ENCODE results near the gene LACC1.

Gene LACC1

DNA sequence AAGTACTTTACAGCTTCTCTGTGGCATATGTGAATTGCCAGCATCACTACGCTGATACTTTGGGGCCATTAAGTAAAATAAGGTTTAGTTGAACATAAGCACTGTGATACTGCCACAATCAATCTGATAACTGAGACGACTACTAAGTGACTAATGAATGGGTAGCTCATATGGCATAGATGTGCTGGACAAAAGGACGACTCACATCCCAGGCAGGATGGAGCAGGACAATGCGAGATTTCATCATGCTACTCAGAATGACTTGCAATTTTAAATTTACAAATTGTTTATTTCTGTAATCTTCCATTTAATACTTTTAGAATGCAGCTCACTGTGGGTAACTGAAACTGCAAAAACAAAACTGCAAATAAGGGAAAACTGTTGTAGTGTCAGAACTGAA lies 13.8 kb upstream of the LACC1 start:
- no peaks in the 10 kb centered on the region for H3K9me3 ChIP-seq (ENCODE audit: control insufficient read depth in 2 of 2, low read length in 2 of 2)
- peaks cover 0 to 2% of the 10 kb centered on the region in 2 donors for H3K36me3 ChIP-seq (ENCODE audit: control insufficient read depth in 2 of 2, insufficient read depth in 2 of 2, low read length in 2 of 2)
- H3K4me3 ChIP-seq (ENCODE audit: low read length in 2 of 2) = no peak overlapping the region
- no peak overlapping the region for H3K9ac ChIP-seq (ENCODE audit: low read length in 2 of 2)
- H3K27ac ChIP-seq (ENCODE audit: low read length) = no peak overlapping the region
- H3K4me1 ChIP-seq (ENCODE audit: control insufficient read depth, insufficient read depth, low read length) = no peaks in the 10 kb centered on the region
- no peaks in the 10 kb centered on the region for H3K27me3 ChIP-seq (ENCODE audit: control insufficient read depth in 1 of 2, insufficient read depth in 2 of 2, low read length in 2 of 2)

DNA sequence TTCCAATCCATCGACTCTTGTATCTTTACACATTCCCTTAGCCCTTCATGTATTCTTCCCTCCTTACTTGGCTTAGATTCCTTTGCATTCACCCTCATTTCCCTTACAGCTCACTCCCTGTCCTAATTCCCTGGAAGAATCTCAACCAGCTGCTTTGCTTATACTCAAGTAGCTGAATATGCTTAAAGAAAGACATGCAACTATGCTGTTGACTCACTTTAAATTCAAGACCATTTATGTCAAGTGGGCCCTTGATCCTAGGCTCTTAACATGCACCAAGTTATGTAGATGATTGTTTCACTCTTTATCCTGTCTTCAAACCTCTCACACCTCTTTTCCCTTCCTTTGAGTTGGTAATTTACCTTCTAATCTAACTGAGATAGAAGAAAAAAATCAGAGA lies 7.5 kb upstream of the LACC1 start:
- no peak overlapping the region for H3K4me3 ChIP-seq (ENCODE audit: low read length in 2 of 2)
- H3K4me1 ChIP-seq (ENCODE audit: control insufficient read depth, insufficient read depth, low read length) = no peaks in the 10 kb centered on the region
- no peaks in the 10 kb centered on the region for H3K27me3 ChIP-seq (ENCODE audit: control insufficient read depth in 1 of 2, insufficient read depth in 2 of 2, low read length in 2 of 2)
- no peak overlapping the region for H3K27ac ChIP-seq (ENCODE audit: low read length)
- no peaks in the 10 kb centered on the region for H3K9me3 ChIP-seq (ENCODE audit: control insufficient read depth in 2 of 2, low read length in 2 of 2)
- peaks cover 0 to 7% of the 10 kb centered on the region in 2 donors for H3K36me3 ChIP-seq (ENCODE audit: control insufficient read depth in 2 of 2, insufficient read depth in 2 of 2, low read length in 2 of 2)
- H3K9ac ChIP-seq (ENCODE audit: low read length in 2 of 2) = no peak overlapping the region

DNA sequence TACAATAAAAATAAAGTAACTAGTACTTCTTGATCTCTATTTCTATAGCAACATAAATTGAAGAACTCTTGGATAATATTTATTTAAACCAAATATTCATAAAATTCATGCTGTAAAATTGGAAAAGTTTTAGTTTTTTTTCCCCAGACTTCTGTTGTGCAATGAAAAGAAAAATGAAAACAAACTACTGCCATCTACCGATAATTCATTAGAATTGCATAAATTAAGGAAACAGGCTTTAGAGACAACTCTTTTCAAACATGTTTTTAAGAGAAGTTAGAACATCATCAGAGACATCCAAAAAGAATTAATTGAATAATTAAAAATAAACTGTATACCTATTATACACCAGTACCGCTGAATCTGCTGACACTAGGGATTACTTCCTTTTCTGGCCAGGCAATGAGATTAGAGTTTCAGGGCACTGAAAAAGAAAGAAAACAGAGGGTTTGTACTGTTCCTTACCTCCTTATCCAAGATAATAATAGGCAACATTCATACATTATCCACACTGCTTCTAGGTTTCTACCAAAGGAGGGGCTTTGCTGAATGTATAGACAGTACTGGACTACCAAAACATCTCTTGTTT lies 5.1 kb upstream of the LACC1 start:
- no peaks in the 10 kb centered on the region for H3K9me3 ChIP-seq (ENCODE audit: control insufficient read depth in 2 of 2, low read length in 2 of 2)
- H3K4me3 ChIP-seq (ENCODE audit: low read length in 2 of 2) = no peak overlapping the region
- peaks cover 0 to 7% of the 10 kb centered on the region in 2 donors for H3K36me3 ChIP-seq (ENCODE audit: control insufficient read depth in 2 of 2, insufficient read depth in 2 of 2, low read length in 2 of 2)
- H3K27ac ChIP-seq (ENCODE audit: low read length) = no peak overlapping the region
- no peak overlapping the region for H3K9ac ChIP-seq (ENCODE audit: low read length in 2 of 2)
- H3K4me1 ChIP-seq (ENCODE audit: control insufficient read depth, insufficient read depth, low read length) = peaks cover 8% of the 10 kb centered on the region
- H3K27me3 ChIP-seq (ENCODE audit: control insufficient read depth in 1 of 2, insufficient read depth in 2 of 2, low read length in 2 of 2) = no peaks in the 10 kb centered on the region

DNA sequence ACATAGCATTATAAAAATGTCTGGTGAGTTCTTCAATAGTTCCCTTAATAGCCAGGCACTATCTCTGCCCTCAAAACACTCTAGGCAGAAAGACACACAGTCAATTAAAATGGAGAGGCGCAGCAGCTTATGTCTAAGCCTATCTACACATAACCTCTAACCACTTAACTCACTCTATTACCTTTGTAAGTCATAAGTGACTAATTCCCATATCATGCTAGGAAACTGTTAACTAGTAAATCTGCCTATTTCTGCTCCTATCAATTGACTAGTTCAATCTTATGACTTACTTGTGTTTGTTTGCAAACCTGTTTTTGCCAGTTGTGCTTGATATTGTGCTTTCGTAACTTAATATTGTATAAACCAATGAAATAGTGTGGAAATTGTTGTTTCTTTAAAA lies 3.3 kb upstream of the LACC1 start:
- Histone ChIP-seq H3K4me1 (ENCODE audit: control insufficient read depth, insufficient read depth, low read length) (peaks cover 12% of the 10 kb centered on the region), H3K9me3 (ENCODE audit: control insufficient read depth in 2 of 2, low read length in 2 of 2) (no peaks in the 10 kb centered on the region), H3K4me3 (ENCODE audit: low read length in 2 of 2) (no peak overlapping the region), H3K9ac (ENCODE audit: low read length in 2 of 2) (no peak overlapping the region), H3K27me3 (ENCODE audit: control insufficient read depth in 1 of 2, insufficient read depth in 2 of 2, low read length in 2 of 2) (no peaks in the 10 kb centered on the region), H3K27ac (ENCODE audit: low read length) (no peak overlapping the region), H3K36me3 (ENCODE audit: control insufficient read depth in 2 of 2, insufficient read depth in 2 of 2, low read length in 2 of 2) (peaks cover 0 to under 1% of the 10 kb centered on the region in 2 donors)

GRCh38 chr13:43877326-43877725 lies 2.4 kb upstream of the LACC1 start:
- Histone ChIP-seq H3K36me3 (ENCODE audit: control insufficient read depth in 2 of 2, insufficient read depth in 2 of 2, low read length in 2 of 2) (no peaks in the 10 kb centered on the region), H3K9me3 (ENCODE audit: control insufficient read depth in 2 of 2, low read length in 2 of 2) (no peaks in the 10 kb centered on the region), H3K4me1 (ENCODE audit: control insufficient read depth, insufficient read depth, low read length) (peaks cover 12% of the 10 kb centered on the region), H3K27ac (ENCODE audit: low read length) (no peak overlapping the region), H3K4me3 (ENCODE audit: low read length in 2 of 2) (no peak overlapping the region), H3K27me3 (ENCODE audit: control insufficient read depth in 1 of 2, insufficient read depth in 2 of 2, low read length in 2 of 2) (no peaks in the 10 kb centered on the region), H3K9ac (ENCODE audit: low read length in 2 of 2) (no peak overlapping the region)

GRCh38 chr13:43877766-43878165 lies 1.9 kb upstream of the LACC1 start:
- peaks cover 12% of the 10 kb centered on the region for H3K4me1 ChIP-seq (ENCODE audit: control insufficient read depth, insufficient read depth, low read length)
- H3K36me3 ChIP-seq (ENCODE audit: control insufficient read depth in 2 of 2, insufficient read depth in 2 of 2, low read length in 2 of 2) = no peaks in the 10 kb centered on the region
- no peak overlapping the region for H3K9ac ChIP-seq (ENCODE audit: low read length in 2 of 2)
- H3K27ac ChIP-seq (ENCODE audit: low read length) = no peak overlapping the region
- no peaks in the 10 kb centered on the region for H3K9me3 ChIP-seq (ENCODE audit: control insufficient read depth in 2 of 2, low read length in 2 of 2)
- H3K27me3 ChIP-seq (ENCODE audit: control insufficient read depth in 1 of 2, insufficient read depth in 2 of 2, low read length in 2 of 2) = no peaks in the 10 kb centered on the region
- no peak overlapping the region for H3K4me3 ChIP-seq (ENCODE audit: low read length in 2 of 2)

DNA sequence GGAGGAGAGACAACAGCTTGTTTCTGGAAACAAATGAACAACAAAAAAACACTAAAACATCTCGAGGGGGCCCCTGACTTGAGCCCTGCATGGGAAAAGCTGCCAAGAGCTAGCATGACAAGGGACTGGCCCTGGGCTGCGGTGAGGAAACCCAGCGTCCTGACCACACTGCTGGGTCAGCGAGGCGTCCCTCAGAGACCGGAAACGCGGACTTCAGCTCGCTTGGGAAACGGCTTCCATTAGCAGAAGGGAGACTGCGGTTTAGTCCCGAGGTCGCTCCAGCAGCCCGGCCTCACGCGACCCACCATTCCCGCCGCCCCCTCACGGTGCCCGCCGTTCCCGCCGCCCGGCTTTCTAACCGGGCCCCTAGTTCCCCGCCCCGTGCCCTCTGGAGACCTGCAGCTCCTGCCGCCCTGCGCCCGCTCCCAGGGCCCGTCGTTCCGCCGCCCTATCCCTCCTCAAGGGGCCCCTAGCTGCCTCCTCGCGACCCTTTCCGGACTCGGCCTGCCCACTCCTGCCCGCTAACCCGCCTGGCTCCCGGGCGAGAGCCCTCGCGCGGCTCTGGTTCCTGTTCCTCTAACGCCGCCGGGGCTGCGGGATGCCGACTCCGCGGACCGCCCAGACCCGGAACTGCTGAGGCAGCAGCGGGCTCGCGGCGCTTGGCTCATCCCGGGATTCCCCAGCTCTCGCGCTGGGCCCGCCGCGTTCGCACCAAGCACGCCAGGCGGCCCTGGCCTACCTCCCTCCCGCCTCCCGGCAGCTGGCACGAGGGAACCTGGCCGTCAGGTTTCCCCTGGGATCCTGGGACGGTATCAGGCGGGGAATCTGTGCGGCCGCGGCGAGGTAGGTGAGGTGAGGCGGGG lies 581 bp upstream of the LACC1 start, which contains the start of gene CCDC122:
TSS of gene CCDC122 (minus strand) at position 849 of the 863 bp plus-strand sequence. CDS start 10,364 bp downstream, outside the sequence.
- peak within 1 kb of the TSS; percentile 76 to 79 for H3K9ac ChIP-seq (ENCODE audit: low read length in 2 of 2)
- peak within 1 kb of the TSS; percentile 77 to 84 for H3K4me3 ChIP-seq (ENCODE audit: low read length in 2 of 2)
- H3K36me3 ChIP-seq (ENCODE audit: control insufficient read depth in 2 of 2, insufficient read depth in 2 of 2, low read length in 2 of 2) = no peaks in the 10 kb centered on the region
- H3K27me3 ChIP-seq (ENCODE audit: control insufficient read depth in 1 of 2, insufficient read depth in 2 of 2, low read length in 2 of 2) = no peaks in the 10 kb centered on the region
- peaks cover 12% of the 10 kb centered on the region for H3K4me1 ChIP-seq (ENCODE audit: control insufficient read depth, insufficient read depth, low read length)
- no peaks in the 10 kb centered on the region for H3K9me3 ChIP-seq (ENCODE audit: control insufficient read depth in 2 of 2, low read length in 2 of 2)
- H3K27ac ChIP-seq (ENCODE audit: low read length) = peak within 1 kb of the TSS; percentile 85

DNA sequence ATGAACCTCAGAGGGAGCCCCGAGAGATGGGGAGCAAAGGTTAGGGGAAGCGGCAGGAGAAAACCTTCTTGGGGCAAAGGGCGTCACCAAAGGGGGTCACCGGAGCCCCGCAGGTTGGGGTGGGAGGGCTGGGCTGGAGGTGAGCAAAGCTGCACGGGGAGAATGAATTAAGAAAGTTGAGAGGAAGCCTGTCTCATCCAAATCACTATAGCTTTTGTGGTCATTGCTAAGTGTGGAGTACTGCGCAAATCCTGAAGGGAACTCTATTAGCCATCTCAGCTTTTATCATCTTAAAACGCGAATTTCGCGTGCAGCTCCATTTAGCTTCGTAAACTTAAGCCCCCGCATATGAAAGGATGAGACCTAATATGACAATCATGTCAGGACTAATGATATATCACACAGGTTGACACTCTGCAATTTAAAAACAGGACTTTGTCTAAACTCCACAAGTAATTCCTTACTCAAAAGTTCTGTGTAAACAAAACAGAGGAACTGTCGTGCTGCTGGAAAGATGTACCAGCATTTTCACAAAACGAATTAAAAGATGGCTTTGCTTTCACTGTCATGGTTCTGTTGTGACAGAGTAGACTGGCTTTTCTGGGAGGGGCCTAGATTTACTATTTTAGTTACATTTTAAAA lies 631 bp downstream of the LACC1 start:
- peak overlapping the region; percentile 76 to 77 for H3K9ac ChIP-seq (ENCODE audit: low read length in 2 of 2)

DNA sequence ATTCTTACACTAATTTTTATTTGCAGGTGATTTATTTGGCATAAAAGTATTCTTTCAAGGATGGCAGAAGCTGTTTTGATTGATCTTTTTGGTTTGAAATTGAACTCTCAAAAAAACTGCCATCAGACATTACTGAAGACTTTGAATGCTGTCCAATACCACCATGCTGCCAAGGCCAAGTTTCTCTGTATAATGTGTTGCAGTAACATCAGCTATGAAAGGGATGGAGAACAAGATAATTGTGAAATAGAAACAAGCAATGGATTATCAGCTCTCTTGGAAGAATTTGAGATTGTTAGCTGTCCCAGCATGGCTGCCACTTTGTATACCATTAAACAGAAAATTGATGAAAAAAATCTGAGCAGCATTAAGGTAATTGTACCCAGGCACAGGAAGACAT lies 1.2 kb downstream of the LACC1 start:
- no peaks in the 10 kb centered on the region for H3K9me3 ChIP-seq (ENCODE audit: control insufficient read depth in 2 of 2, low read length in 2 of 2)
- peaks cover 0 to 5% of the 10 kb centered on the region in 2 donors for H3K36me3 ChIP-seq (ENCODE audit: control insufficient read depth in 2 of 2, insufficient read depth in 2 of 2, low read length in 2 of 2)
- H3K27me3 ChIP-seq (ENCODE audit: control insufficient read depth in 1 of 2, insufficient read depth in 2 of 2, low read length in 2 of 2) = no peaks in the 10 kb centered on the region
- H3K27ac ChIP-seq (ENCODE audit: low read length) = no peak overlapping the region
- no peak overlapping the region for H3K4me3 ChIP-seq (ENCODE audit: low read length in 2 of 2)
- peaks cover 12% of the 10 kb centered on the region for H3K4me1 ChIP-seq (ENCODE audit: control insufficient read depth, insufficient read depth, low read length)
- no peak overlapping the region for H3K9ac ChIP-seq (ENCODE audit: low read length in 2 of 2)

More for the DNA sequence above, 631 bp downstream of the LACC1 start:
- Histone ChIP-seq H3K4me3 (ENCODE audit: low read length in 2 of 2) (peak overlapping the region; percentile 77 to 84), H3K36me3 (ENCODE audit: control insufficient read depth in 2 of 2, insufficient read depth in 2 of 2, low read length in 2 of 2) (peaks cover 0 to 1% of the 10 kb centered on the region in 2 donors), H3K9me3 (ENCODE audit: control insufficient read depth in 2 of 2, low read length in 2 of 2) (no peaks in the 10 kb centered on the region), H3K27me3 (ENCODE audit: control insufficient read depth in 1 of 2, insufficient read depth in 2 of 2, low read length in 2 of 2) (no peaks in the 10 kb centered on the region), H3K27ac (ENCODE audit: low read length) (no peak overlapping the region), H3K4me1 (ENCODE audit: control insufficient read depth, insufficient read depth, low read length) (peaks cover 12% of the 10 kb centered on the region)

GRCh38 chr13:43881580-43881979 lies 1.9 kb downstream of the LACC1 start:
- Histone ChIP-seq H3K4me1 (ENCODE audit: control insufficient read depth, insufficient read depth, low read length) (peaks cover 12% of the 10 kb centered on the region), H3K9ac (ENCODE audit: low read length in 2 of 2) (no peak overlapping the region), H3K4me3 (ENCODE audit: low read length in 2 of 2) (no peak overlapping the region), H3K9me3 (ENCODE audit: control insufficient read depth in 2 of 2, low read length in 2 of 2) (no peaks in the 10 kb centered on the region), H3K36me3 (ENCODE audit: control insufficient read depth in 2 of 2, insufficient read depth in 2 of 2, low read length in 2 of 2) (peaks cover 0 to 5% of the 10 kb centered on the region in 2 donors), H3K27me3 (ENCODE audit: control insufficient read depth in 1 of 2, insufficient read depth in 2 of 2, low read length in 2 of 2) (no peaks in the 10 kb centered on the region), H3K27ac (ENCODE audit: low read length) (no peak overlapping the region)
